Hepatocyte (in vitro differentiated cells): Measurements from ENCODE around the gene ARHGEF37. TPM values are rescaled to one million over a fixed set of nuclear protein-coding genes. Genes with fewer than 3 reads are reported as not detected.
"Not testable (repeated sequence)": the region's sequence is repeated elsewhere in the genome, so short reads cannot be mapped to it uniquely, and the experiment has no call there.

Experiments used
- DNase-seq: peaks from one replicate; pipeline ENCODE4 v3.0.0-alpha.2; 2016; ENCODE audit warnings: low spot score
- H2AFZ ChIP-seq: fragments of 200-600 bp; sonication (generic); 2 replicates; pipeline ENCODE4 v1.6.0; 2016; ENCODE audit warnings: antibody characterized with exemption, mild to moderate bottlenecking
- H3K27ac ChIP-seq: fragments of 200-600 bp; sonication (generic); 2 replicates; pipeline ENCODE4 v1.5.1; 2016; ENCODE audit warnings: mild to moderate bottlenecking
- H3K27me3 ChIP-seq: fragments of 200-600 bp; sonication (generic); 2 replicates; pipeline ENCODE4 v1.6.1; 2016
- H3K36me3 ChIP-seq: fragments of 200-600 bp; sonication (generic); replicated peaks from 2 replicates; pipeline ENCODE4 v1.5.1; 2016; ENCODE audit warnings: low read depth; ENCODE audit not compliant: insufficient read depth
- H3K4me1 ChIP-seq: fragments of 200-600 bp; sonication (generic); 2 replicates; pipeline ENCODE4 v1.5.1; 2016; ENCODE audit warnings: mild to moderate bottlenecking, moderate library complexity; ENCODE audit not compliant: insufficient read depth
- H3K4me2 ChIP-seq: fragments of 200-600 bp; sonication (generic); 2 replicates; pipeline ENCODE4 v1.6.0; 2016
- H3K4me3 ChIP-seq: fragments of 200-600 bp; sonication (generic); 2 replicates; pipeline ENCODE4 v1.5.1; 2016; ENCODE audit warnings: mild to moderate bottlenecking
- H3K79me2 ChIP-seq: fragments of 200-600 bp; sonication (generic); 2 replicates; pipeline ENCODE4 v1.6.0; 2017; ENCODE audit warnings: mild to moderate bottlenecking
- H3K9me2 ChIP-seq: fragments of 200-600 bp; sonication (generic); replicated peaks from 2 replicates; pipeline ENCODE4 v1.6.0; 2017; ENCODE audit warnings: mild to moderate bottlenecking; ENCODE audit not compliant: insufficient read depth
- H3K9me3 ChIP-seq: fragments of 200-600 bp; sonication (generic); 2 replicates; pipeline ENCODE4 v1.5.1; 2016; ENCODE audit warnings: low read depth, mild to moderate bottlenecking
- H4K20me1 ChIP-seq: fragments of 200-600 bp; sonication (generic); 2 replicates; pipeline ENCODE4 v1.6.0; 2016; ENCODE audit warnings: mild to moderate bottlenecking; ENCODE audit not compliant: insufficient read depth, poor library complexity, severe bottlenecking
- EZH2 ChIP-seq: fragments of 200-600 bp; sonication (generic); IDR thresholded peaks from 2 replicates; pipeline ENCODE4 v1.6.1; 2016; ENCODE audit warnings: antibody characterized with exemption, mild to moderate bottlenecking, borderline replicate concordance
- EZH2phosphoT487 ChIP-seq: fragments of 200-600 bp; sonication (generic); IDR thresholded peaks from one replicate; pipeline ENCODE4 v1.6.1; 2018; ENCODE audit warnings: antibody characterized with exemption, mild to moderate bottlenecking, low read depth, moderate library complexity; ENCODE audit not compliant: unreplicated experiment, severe bottlenecking
- WGBS: methylation state at CpG from one replicate; pipeline ENCODE4 v1.1.6; 2016; ENCODE audit warnings: low lambda C conversion rate; ENCODE audit errors: missing lambda C conversion rate; 5-methylcytosine and 5-hydroxymethylcytosine counted together
- polyA plus RNA-seq: library from polyadenylated mRNA; unstranded; fragments of >200 nt; fragmentation: Nextera tagmentation; extraction: Ambion mirVana; gene quantifications from 2 replicates; pipeline ENCODE4 v1.2.1, GENCODE V29; 2016
- total RNA-seq: library from RNA; depleted of rRNA; stranded (reverse); fragments of >200 nt; gene quantifications from 2 replicates; pipeline ENCODE4 v1.2.3, GENCODE V29; 2014
- TF ChIP-seq, protein P1 (sequence below): fragments of 200-600 bp; sonication (generic); IDR thresholded peaks from 2 replicates; pipeline ENCODE4 v1.5.1; 2016; ENCODE audit warnings: antibody characterized with exemption, mild to moderate bottlenecking; ENCODE audit not compliant: poor library complexity

ARHGEF37 gene
- total and polyA plus RNA-seq, 2 experiments from 2014 or later = 2.3 to 2.9 TPM

- TF ChIP-seq, protein P1, sequence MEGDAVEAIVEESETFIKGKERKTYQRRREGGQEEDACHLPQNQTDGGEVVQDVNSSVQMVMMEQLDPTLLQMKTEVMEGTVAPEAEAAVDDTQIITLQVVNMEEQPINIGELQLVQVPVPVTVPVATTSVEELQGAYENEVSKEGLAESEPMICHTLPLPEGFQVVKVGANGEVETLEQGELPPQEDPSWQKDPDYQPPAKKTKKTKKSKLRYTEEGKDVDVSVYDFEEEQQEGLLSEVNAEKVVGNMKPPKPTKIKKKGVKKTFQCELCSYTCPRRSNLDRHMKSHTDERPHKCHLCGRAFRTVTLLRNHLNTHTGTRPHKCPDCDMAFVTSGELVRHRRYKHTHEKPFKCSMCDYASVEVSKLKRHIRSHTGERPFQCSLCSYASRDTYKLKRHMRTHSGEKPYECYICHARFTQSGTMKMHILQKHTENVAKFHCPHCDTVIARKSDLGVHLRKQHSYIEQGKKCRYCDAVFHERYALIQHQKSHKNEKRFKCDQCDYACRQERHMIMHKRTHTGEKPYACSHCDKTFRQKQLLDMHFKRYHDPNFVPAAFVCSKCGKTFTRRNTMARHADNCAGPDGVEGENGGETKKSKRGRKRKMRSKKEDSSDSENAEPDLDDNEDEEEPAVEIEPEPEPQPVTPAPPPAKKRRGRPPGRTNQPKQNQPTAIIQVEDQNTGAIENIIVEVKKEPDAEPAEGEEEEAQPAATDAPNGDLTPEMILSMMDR = no peak
- TF ChIP-seq EZH2 (no peak), EZH2phosphoT487 (no peak)
- Histone ChIP-seq H3K9me3 (no peaks in the 10 kb centered on the region), H3K4me2 (no peak overlapping the region), H3K27ac (no peak overlapping the region), H2AFZ (no peak overlapping the region), H4K20me1 (no peaks in the 10 kb centered on the region), H3K27me3 (no peaks in the 10 kb centered on the region), H3K4me3 (no peak overlapping the region), H3K9me2 (no peaks in the 10 kb centered on the region), H3K79me2 (no peaks in the 10 kb centered on the region), H3K4me1 (no peaks in the 10 kb centered on the region), H3K36me3 (no peaks in the 10 kb centered on the region)
- no peak for DNase-seq
- WGBS = 91% methylated on average over 2 of the region's 2 CpGs
Measured at GRCh38 chr5:149596712-149597111, 15.4 kb downstream of the ARHGEF37 start.

DNA sequence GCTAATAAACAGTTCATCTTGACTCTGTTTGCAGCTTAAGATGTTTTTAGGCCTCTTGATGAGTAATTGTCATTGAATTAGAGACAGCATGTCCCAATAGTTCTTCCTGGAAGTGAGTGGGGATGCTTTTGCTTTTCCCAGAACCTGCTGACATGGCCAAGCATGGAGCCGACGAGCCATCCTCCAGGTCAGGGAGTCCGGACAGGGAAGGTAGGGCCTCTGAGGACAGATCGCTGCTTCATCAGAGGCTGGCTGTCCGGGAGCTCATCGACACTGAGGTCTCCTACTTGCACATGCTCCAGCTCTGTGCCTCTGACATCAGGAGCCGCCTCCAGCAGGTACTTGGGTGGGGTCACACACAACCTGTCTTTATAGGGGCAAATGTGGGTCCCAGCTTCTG is 16.3 kb downstream of the ARHGEF37 start:
- H3K36me3 ChIP-seq = no peaks in the 10 kb centered on the region
- no peak overlapping the region for H3K27ac ChIP-seq
- H3K9me2 ChIP-seq = no peaks in the 10 kb centered on the region
- H3K27me3 ChIP-seq = no peaks in the 10 kb centered on the region
- H3K4me1 ChIP-seq = no peaks in the 10 kb centered on the region
- no peak for TF ChIP-seq EZH2phosphoT487
- no peak for DNase-seq
- H4K20me1 ChIP-seq = no peaks in the 10 kb centered on the region
- no peaks in the 10 kb centered on the region for H3K9me3 ChIP-seq
- H3K4me2 ChIP-seq = no peak overlapping the region
- no peak overlapping the region for H3K4me3 ChIP-seq
- whole genome bisulfite sequencing = 98% methylated on average over 7 of the region's 7 CpGs
- H2AFZ ChIP-seq = no peak overlapping the region
- no peaks in the 10 kb centered on the region for H3K79me2 ChIP-seq

DNA sequence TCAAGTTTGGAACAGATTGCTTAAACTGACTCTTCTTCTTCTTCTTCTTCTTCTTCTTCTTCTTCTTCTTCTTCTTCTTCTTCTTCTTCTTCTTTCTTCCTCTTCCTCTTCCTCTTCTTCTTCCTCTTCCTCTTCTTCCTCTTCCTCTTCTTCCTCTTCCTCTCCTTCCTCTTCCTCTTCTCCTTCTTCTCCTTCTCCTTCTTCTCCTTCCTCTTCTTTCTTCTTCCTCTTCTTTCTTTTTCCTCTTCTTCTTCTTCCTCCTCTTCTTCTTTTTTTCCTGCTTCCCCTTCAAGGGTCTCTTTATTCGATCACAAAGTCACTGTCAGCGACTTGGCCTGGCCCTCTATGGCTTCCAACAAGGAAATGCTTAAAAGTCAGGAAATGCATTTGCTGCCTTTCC is 16.9 kb downstream of the ARHGEF37 start:
- H3K27ac ChIP-seq, H3K79me2 ChIP-seq, H3K4me1 ChIP-seq, H4K20me1 ChIP-seq, H3K4me2 ChIP-seq, H3K9me3 ChIP-seq, H2AFZ ChIP-seq, H3K36me3 ChIP-seq, DNase-seq, H3K27me3 ChIP-seq, H3K4me3 ChIP-seq, H3K9me2 ChIP-seq: not testable (repeated sequence)
- WGBS = 100% methylated on average over 2 of the region's 2 CpGs

DNA sequence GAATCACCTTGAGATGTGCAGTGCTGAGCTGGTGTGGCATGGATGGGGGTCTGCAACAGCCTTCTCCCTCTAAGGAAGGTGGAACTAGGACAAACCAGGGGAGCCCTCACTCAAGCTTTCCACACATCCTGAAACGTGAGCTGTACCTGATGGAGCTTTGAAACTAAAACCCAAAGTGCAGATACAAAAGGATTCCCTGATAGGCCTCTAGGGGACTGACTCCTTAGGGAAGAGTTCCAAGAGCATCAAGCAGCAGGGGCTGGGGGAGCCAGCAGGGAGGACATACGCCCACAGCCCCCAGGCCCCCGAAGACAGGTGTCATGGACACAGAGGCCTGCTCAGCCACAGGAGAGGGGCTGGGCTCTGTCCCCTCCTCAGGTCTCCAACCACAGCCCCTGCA is 17.7 kb downstream of the ARHGEF37 start:
- DNase-seq = no peak
- WGBS = 79% methylated on average over 3 of the region's 3 CpGs
- H3K4me1 ChIP-seq = no peaks in the 10 kb centered on the region
- H4K20me1 ChIP-seq = no peaks in the 10 kb centered on the region
- H3K9me3 ChIP-seq = no peaks in the 10 kb centered on the region
- H3K9me2 ChIP-seq = no peaks in the 10 kb centered on the region
- no peaks in the 10 kb centered on the region for H3K27me3 ChIP-seq
- TF ChIP-seq, protein P1 = no peak
- no peak for TF ChIP-seq EZH2
- TF ChIP-seq EZH2phosphoT487 = no peak
- H3K36me3 ChIP-seq = no peaks in the 10 kb centered on the region
- no peak overlapping the region for H3K27ac ChIP-seq
- no peak overlapping the region for H2AFZ ChIP-seq
- H3K4me3 ChIP-seq = no peak overlapping the region
- H3K79me2 ChIP-seq = no peaks in the 10 kb centered on the region
- H3K4me2 ChIP-seq = no peak overlapping the region

DNA sequence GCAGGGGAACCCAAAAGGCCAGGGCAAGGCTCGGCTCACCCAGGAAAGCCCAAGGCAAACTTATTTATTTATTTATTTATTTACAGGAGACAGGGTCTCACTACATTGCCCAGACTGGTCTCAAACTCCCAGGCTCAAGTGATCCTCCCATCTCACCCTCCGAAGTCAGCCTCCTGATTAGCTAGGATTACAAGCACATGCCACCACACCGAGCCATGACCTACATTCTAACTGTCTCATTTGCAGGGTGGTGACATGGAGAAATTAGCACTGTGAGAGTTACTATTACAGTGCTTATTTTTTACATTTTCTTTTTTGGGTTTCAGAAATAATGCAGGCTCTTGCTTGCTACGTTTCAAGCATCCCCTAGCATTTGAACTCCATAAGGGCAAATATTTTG is 18.1 kb downstream of the ARHGEF37 start:
- no peaks in the 10 kb centered on the region for H3K9me2 ChIP-seq
- H3K36me3 ChIP-seq = no peaks in the 10 kb centered on the region
- H2AFZ ChIP-seq = no peak overlapping the region
- no peaks in the 10 kb centered on the region for H3K79me2 ChIP-seq
- no peak for DNase-seq
- peaks cover 1% of the 10 kb centered on the region for H3K4me1 ChIP-seq
- H3K27me3 ChIP-seq = no peaks in the 10 kb centered on the region
- H3K9me3 ChIP-seq = no peaks in the 10 kb centered on the region
- no peak overlapping the region for H3K4me3 ChIP-seq
- H4K20me1 ChIP-seq = no peaks in the 10 kb centered on the region
- TF ChIP-seq EZH2phosphoT487 = no peak
- TF ChIP-seq EZH2 = no peak
- TF ChIP-seq, protein P1 = no peak
- WGBS = 90% methylated on average over 4 of the region's 4 CpGs
- H3K27ac ChIP-seq = no peak overlapping the region
- no peak overlapping the region for H3K4me2 ChIP-seq
